ENCODE measurements around the gene HPCAL1. TPM values are rescaled to one million over a fixed set of nuclear protein-coding genes. Genes with fewer than 3 reads are reported as not detected.

HPCAL1 gene
- total RNA-seq, 1 donor from 2014 or later, result 17.3 TPM

- no peak for DNase-seq (ENCODE audit: low read depth, low spot score)
- H3K27ac Mint-ChIP-seq (ENCODE audit: unreplicated experiment), result no peak overlapping the region
Observed at GRCh38 chr2:10392951-10393639, 90.4 kb downstream of the HPCAL1 start.

GRCh38 chr2:10393640-10393982 lies 90.9 kb downstream of the HPCAL1 start:
- peaks cover 10% of the 10 kb centered on the region for H3K4me1 Mint-ChIP-seq

More at GRCh38 chr2:10392951-10393639, 90.4 kb downstream of the HPCAL1 start:
- Mint-ChIP-seq H3K9me3 (no peaks in the 10 kb centered on the region), H3K4me3 (no peak overlapping the region), H3K36me3 (ENCODE audit: low read depth) (no peaks in the 10 kb centered on the region), H3K4me1 (peaks cover 10% of the 10 kb centered on the region), H3K27me3 (ENCODE audit: low read depth) (no peaks in the 10 kb centered on the region)
- no peak for TF ChIP-seq CTCF (conservative IDR thresholded peaks at IDR 0.05)

GRCh38 chr2:10395893-10396292 lies 93.2 kb downstream of the HPCAL1 start:
- H3K4me3 Mint-ChIP-seq, result no peak overlapping the region
- peaks cover 3% of the 10 kb centered on the region for H3K36me3 Mint-ChIP-seq (ENCODE audit: low read depth)
- no peaks in the 10 kb centered on the region for H3K27me3 Mint-ChIP-seq (ENCODE audit: low read depth)
- no peak for TF ChIP-seq CTCF (conservative IDR thresholded peaks at IDR 0.05)
- DNase-seq (ENCODE audit: low read depth, low spot score), result no peak
- peaks cover 10% of the 10 kb centered on the region for H3K4me1 Mint-ChIP-seq
- no peak overlapping the region for H3K27ac Mint-ChIP-seq (ENCODE audit: unreplicated experiment)
- no peaks in the 10 kb centered on the region for H3K9me3 Mint-ChIP-seq

More at GRCh38 chr2:10393640-10393982, 90.9 kb downstream of the HPCAL1 start:
- Mint-ChIP-seq H3K27me3 (ENCODE audit: low read depth) (no peaks in the 10 kb centered on the region), H3K27ac (ENCODE audit: unreplicated experiment) (no peak overlapping the region), H3K9me3 (no peaks in the 10 kb centered on the region), H3K36me3 (ENCODE audit: low read depth) (no peaks in the 10 kb centered on the region), H3K4me3 (no peak overlapping the region)
- no peak for TF ChIP-seq CTCF (conservative IDR thresholded peaks at IDR 0.05)
- no peak for DNase-seq (ENCODE audit: low read depth, low spot score)

GRCh38 chr2:10396464-10396863 lies 93.8 kb downstream of the HPCAL1 start:
- peaks cover 7% of the 10 kb centered on the region for H3K36me3 Mint-ChIP-seq (ENCODE audit: low read depth)
- H3K9me3 Mint-ChIP-seq, result no peaks in the 10 kb centered on the region

GRCh38 chr2:10397297-10397875 lies 94.7 kb downstream of the HPCAL1 start:
- H3K27me3 Mint-ChIP-seq (ENCODE audit: low read depth), result no peaks in the 10 kb centered on the region
- DNase-seq (ENCODE audit: low read depth, low spot score), result no peak
- H3K27ac Mint-ChIP-seq (ENCODE audit: unreplicated experiment), result no peak overlapping the region
- H3K36me3 Mint-ChIP-seq (ENCODE audit: low read depth), result peaks cover 7% of the 10 kb centered on the region
- no peak for TF ChIP-seq CTCF (conservative IDR thresholded peaks at IDR 0.05)
- no peaks in the 10 kb centered on the region for H3K9me3 Mint-ChIP-seq
- peaks cover 13% of the 10 kb centered on the region for H3K4me1 Mint-ChIP-seq
- H3K4me3 Mint-ChIP-seq, result no peak overlapping the region

More at GRCh38 chr2:10396464-10396863, 93.8 kb downstream of the HPCAL1 start:
- no peaks in the 10 kb centered on the region for H3K27me3 Mint-ChIP-seq (ENCODE audit: low read depth)
- no peak overlapping the region for H3K27ac Mint-ChIP-seq (ENCODE audit: unreplicated experiment)
- peaks cover 15% of the 10 kb centered on the region for H3K4me1 Mint-ChIP-seq
- no peak for DNase-seq (ENCODE audit: low read depth, low spot score)
- no peak for TF ChIP-seq CTCF (conservative IDR thresholded peaks at IDR 0.05)
- no peak overlapping the region for H3K4me3 Mint-ChIP-seq

All from neural crest cell (in vitro differentiated cells).